Measurements from ENCODE around the gene APBA1.

The APBA1 gene

GRCh38 chr9:69655065-69655464 lies 17.1 kb downstream of the APBA1 start:
- DNase-seq = no peak

GRCh38 chr9:69653261-69653660 lies 18.9 kb downstream of the APBA1 start:
- no peak for DNase-seq

GRCh38 chr9:69649566-69650250 lies 22.5 kb downstream of the APBA1 start:
- no peak for DNase-seq

DNA sequence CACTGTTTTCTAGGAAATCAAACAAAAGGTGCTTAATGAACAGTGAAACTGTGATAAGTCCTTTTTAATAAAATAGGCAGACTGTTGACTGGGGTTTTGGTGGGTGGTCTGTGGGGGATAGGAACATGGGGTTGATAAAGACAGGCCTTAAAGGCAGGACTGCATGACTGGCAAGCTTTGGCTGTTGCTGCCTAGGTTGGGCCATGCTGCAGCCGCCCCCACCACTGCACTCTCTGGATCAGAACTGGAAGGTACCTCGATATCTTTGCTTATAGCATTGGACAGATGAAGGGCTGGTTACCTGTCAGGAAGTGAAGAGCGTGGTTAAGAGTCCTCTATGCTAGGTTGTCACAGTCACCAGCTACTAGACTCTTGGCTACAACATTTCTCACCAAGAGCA lies 24.4 kb downstream of the APBA1 start:
- DNase-seq = no peak

DNA sequence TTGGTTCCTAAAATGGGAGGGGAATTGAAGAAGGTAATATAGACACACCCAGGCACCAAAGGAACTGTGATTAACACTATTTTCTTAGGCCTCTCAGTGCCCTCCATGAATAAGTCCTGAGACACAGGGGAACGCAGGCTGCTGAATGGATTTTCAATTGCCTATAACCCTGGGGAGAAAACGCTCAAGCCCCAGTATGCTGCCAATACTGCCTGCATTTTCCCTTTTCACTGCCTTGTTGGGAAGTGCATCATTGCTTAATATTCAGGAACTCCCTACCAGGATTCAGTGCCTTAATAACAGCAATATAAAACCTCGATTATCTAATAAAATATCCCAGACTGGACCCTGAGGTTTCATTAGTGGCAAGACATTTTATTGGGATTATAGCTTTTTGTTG lies 25.4 kb downstream of the APBA1 start:
- no peak for DNase-seq

DNA sequence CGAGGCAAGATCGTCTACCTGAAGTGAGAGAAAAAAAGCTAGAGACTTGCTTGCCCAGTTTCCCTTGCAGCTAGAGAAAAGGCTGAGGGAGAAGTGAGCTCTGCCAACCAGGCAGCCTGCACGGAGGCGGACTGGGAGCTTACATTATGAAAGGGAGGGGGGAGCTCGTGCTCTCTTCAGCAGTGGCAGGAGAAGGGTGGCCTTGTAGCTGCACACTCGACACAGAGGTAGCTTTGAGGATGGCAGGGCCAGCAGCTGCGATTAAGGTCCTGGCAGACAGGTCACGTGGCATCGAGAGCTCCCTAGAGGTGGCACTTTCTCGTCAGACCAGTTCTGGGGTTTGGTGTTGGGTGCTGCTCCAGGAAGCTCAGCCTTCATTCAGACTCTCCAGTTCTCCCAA lies 26.7 kb downstream of the APBA1 start:
- DNase-seq = no peak

- DNase-seq = no peak
These were observed 29.1 kb downstream of the APBA1 start for GRCh38 chr9:69643098-69643497.

DNA sequence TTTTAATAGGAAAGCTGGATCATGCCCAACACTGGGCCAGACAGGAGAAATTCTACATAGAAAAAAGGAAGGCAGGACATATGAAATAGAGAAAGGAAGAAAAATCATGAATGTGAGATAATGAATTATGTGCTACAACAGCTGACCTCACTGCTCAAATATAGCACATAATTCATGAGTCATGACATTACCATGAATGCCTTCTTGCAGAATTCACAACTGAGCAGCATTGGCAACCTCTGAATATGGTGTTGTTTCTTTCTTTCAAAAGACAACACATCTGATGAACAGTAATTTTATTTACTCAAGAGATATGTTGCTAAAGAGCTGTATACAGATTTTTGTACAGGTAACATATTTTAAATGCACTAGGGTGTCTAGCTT lies 34.4 kb downstream of the APBA1 start:
- DNase-seq = no peak

DNA sequence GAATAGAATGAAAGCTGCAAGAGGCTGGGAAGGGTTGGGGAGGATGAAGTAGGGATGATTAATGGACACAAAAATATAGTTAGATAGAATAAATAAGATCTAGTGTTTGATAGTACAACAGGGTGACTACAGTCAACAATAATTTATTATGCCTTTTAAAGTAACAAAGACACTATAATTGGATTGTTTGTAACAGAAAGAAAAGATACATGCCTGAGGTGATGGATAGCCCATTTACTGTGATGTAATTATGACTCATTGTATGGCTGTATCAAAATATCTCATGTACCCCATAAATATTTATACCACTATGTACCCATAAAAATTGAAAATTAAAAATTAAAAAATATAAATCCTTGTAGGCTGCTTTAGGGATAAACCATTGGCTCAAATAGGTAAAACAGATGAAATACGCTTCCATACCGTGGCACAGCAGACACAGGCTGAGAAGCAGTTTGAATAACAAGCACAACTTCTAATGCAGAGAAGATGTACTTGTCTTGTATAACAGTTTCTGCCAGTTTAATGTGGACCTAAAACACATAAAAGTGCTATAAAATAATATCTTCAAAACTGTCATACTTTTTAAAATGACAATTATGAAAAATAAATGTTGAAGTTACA lies 34.9 kb downstream of the APBA1 start:
- no peak for DNase-seq

DNA sequence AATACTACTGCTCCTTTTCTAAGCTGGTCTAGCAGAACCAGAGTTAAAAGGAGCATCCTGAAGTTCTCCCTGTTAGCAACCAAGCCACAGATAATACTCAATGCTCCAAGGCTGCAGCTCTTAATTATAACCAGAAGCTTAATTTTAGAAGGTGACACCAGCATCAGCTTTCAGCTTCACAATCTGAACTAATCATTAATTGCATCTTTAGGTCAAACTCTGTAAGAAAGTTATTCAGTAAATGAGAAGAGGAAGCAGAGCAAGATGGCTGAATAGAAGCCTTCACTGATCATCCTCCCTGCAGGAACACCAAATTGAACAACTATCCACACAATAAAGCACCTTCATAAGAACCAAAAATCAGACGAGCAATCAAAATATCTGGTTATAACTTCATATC lies 38.5 kb downstream of the APBA1 start:
- DNase-seq = no peak

DNA sequence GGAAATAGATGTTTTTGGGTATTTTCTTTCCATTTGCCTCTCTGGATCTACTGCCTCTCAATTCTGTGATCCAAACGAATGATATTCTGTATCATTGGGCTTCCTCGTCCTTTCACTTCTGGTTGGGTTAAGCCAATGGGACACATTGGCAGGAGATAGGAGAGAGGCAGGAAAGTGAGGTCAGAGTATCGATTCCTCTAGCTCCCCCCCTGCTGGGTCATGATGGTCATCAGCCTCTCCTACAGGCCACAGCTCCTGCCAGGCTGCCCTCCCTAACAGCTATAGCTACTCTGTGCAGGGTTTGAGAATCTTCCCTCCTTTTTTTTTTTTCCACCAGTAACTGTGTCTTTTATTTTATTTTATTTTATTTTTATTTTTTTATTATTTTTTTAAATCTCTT lies 39.4 kb downstream of the APBA1 start:
- no peak for DNase-seq

DNA sequence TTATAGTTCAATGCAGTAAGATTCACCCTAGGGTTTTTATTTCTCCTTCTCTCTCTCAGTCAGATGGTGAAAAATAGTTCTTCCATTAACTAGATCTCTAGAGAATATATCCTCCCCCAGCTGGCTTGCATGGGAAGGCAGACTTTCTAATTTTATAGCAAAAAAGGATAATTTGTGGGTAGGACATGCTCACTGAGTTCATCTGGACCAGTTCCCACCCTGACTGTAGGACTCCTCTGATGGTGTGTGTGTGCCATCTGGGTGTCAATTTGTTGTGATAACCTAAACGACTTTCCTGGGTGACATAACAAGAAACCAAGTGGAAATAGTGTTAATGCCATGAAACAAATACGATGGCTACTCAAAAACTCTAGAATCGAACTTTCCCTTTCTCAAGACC lies 44.9 kb downstream of the APBA1 start:
- DNase-seq = peak in 1 of 2 experiments; percentile 49

DNA sequence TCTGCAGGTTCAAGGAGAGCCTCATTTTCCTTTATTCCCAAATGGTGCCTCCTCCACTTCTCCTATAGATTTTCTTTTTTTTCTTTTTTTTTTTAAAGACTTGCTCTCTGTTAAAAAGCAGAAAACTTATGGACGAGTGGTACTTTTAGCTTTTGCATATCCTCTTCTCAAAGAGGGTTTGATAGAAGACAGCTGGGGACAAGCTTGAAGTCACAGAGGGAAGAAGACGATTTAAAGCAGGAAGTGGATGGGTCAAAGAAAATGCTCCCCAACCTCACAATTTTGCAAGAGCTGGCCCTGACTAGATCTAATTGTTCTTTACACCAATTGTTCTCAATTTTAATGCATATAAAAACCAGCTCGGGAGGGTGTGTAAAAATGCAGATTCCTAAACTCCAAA lies 48.9 kb downstream of the APBA1 start:
- no peak for DNase-seq

DNA sequence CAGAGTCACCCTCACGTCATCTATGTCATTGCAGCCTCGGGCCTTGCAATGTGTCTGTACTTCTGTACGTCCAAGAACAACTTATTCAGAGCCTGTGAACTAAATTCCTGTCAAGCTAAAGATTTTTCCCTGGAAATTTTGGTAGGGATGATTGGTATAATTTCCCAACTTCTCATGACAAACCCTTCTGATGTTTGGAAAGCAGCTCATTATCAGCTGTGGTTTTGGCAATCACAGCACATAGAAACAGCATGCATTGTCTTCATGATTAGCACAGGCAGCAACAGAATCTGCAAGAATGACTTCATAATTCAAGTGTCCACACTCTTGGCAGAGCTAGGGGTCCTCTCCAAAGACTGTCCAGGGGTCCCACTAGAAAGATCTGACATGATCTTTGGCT lies 49.5 kb downstream of the APBA1 start:
- DNase-seq = no peak

- DNase-seq = peak in 1 of 2 experiments; percentile 18
These were observed 50.3 kb downstream of the APBA1 start for GRCh38 chr9:69621730-69622460.

- no peak for DNase-seq
These were observed 51.4 kb downstream of the APBA1 start for GRCh38 chr9:69620731-69621130.

DNA sequence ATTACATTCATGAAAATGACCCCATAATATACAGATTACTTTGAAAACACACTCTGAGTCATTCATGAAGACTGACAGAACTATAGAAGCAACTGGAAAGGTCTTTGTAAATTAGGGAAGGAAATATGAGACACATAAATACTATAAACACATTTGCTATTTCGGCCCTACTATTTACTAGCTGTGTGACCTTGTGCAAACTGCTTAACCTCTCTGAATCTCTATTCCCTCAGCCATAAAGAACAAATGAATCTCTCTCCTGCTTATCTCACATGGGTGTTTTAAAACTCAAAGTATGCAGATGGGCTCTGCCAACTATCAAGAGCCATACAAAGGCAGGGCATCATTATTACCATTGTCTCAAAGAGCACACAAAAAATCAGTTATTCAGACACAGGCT lies 52.9 kb downstream of the APBA1 start:
- DNase-seq = no peak

GRCh38 chr9:69617006-69617405 lies 55.2 kb downstream of the APBA1 start:
- DNase-seq = no peak

DNA sequence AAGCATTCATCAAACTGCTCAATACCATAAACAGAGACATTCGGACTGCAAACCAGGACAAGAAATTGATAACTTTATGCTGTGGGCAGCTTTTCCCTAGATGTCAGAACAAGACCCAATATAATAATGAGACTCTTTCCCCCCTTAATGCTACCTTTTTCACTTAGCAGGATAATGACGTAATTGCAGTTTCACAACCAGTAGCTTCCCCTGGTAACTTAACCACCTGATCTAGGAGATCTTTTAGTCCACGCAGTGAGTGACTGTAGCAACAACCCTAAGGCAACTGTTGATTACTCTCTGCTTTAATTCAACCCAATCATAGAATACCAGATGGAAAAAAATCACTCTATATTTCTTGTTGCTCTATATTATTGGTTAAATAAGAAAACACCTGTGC lies 56.3 kb downstream of the APBA1 start:
- no peak for DNase-seq

DNA sequence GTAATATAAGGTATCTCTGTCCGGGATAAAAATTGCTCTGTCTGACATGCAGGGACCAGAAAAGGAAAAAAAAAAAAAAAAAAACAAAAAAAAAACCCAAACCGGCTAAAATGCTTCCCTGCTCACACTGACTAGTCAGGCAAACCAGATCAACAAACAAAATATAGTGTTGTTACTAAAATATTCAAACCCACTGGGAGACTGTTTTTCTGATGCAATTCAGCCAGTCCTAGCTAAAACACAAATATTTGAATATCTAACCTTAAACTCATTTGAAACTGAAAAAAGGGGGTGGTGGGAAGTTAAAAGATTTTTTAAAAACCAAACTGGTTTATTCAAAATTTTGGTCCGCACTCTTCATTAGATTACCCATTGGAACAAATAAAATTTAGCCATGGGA lies 61.0 kb downstream of the APBA1 start:
- no peak for DNase-seq

- no peak for DNase-seq
These were observed 63.0 kb downstream of the APBA1 start for GRCh38 chr9:69609156-69609555.

GRCh38 chr9:69606089-69606488 lies 66.1 kb downstream of the APBA1 start:
- no peak for DNase-seq

- no peak for DNase-seq
These were observed 66.8 kb downstream of the APBA1 start for GRCh38 chr9:69605406-69605805.

- DNase-seq = no peak
These were observed 67.5 kb downstream of the APBA1 start for GRCh38 chr9:69604568-69605219.
